Vagina (tissue), 2 donors: ENCODE data around the gene PTGR2. TPM values are rescaled to one million over a fixed set of nuclear protein-coding genes. Genes with fewer than 3 reads are reported as not detected.

ENCODE experiments used
- DNase-seq, 2 donors: peaks; one replicate each; pipeline ENCODE4 v3.0.0-alpha.2; 2017; ENCODE audit errors: extremely low spot score in 2 of 2
- H3K27ac ChIP-seq: fragments of 200-600 bp; sonication (generic); one replicate; pipeline ENCODE4 v1.5.1; 2019
- H3K27me3 ChIP-seq: fragments of 200-600 bp; sonication (generic); one replicate; pipeline ENCODE4 v1.5.1; 2019
- H3K36me3 ChIP-seq, 2 donors: fragments of 200-600 bp; sonication (generic); one replicate each; pipeline ENCODE4 v1.5.1; 2017 to 2019
- H3K4me1 ChIP-seq: fragments of 200-600 bp; sonication (generic); one replicate; pipeline ENCODE4 v1.5.1; 2019
- H3K4me3 ChIP-seq, 2 donors: fragments of 200-600 bp; sonication (generic); 1 replicate in 1 of 2; 2 replicates in 1 of 2; pipeline ENCODE4 v1.5.1; 2016 to 2019
- H3K9me3 ChIP-seq: fragments of 200-600 bp; sonication (generic); one replicate; pipeline ENCODE4 v1.5.1; 2019
- POLR2A ChIP-seq, 2 donors: fragments of 450-650 bp; IDR thresholded peaks; one replicate each; pipeline ENCODE4 v1.6.1; 2017; ENCODE audit warnings: antibody characterized with exemption in 2 of 2, mild to moderate bottlenecking in 2 of 2, moderate library complexity in 2 of 2
- POLR2AphosphoS5 ChIP-seq, 2 donors: sonication (generic); formaldehyde crosslinking; IDR thresholded peaks; one replicate each; pipeline ENCODE4 v1.9.0; 2017; ENCODE audit warnings: antibody characterized with exemption in 2 of 2, mild to moderate bottlenecking in 2 of 2, low read depth in 1 of 2; ENCODE audit not compliant: insufficient read depth in 1 of 2
- intact Hi-C: fragments of 100-400 bp; cut with DNase I; formaldehyde crosslinking; loops from one replicate; pipeline ENCODE4 v1.15.1; 2023
- total RNA-seq: library from RNA; depleted of rRNA; stranded (reverse); fragments of >200 nt; gene quantifications from one replicate; pipeline ENCODE4 v1.2.3, GENCODE V29; 2016
- TF ChIP-seq, protein P1 (sequence below), 3 experiments: fragments of 450-650 bp in 2 of 3; fragments of 200-600 bp in 1 of 3; sonication (generic) in 1 of 3; IDR thresholded peaks; one replicate each; pipeline ENCODE4 v1.5.1; 2017 to 2019; ENCODE audit warnings: antibody characterized with exemption in 3 of 3, mild to moderate bottlenecking in 2 of 3, moderate library complexity in 2 of 3

The PTGR2 gene
- total RNA-seq, 1 donor from 2014 or later = 5.6 TPM

DNA sequence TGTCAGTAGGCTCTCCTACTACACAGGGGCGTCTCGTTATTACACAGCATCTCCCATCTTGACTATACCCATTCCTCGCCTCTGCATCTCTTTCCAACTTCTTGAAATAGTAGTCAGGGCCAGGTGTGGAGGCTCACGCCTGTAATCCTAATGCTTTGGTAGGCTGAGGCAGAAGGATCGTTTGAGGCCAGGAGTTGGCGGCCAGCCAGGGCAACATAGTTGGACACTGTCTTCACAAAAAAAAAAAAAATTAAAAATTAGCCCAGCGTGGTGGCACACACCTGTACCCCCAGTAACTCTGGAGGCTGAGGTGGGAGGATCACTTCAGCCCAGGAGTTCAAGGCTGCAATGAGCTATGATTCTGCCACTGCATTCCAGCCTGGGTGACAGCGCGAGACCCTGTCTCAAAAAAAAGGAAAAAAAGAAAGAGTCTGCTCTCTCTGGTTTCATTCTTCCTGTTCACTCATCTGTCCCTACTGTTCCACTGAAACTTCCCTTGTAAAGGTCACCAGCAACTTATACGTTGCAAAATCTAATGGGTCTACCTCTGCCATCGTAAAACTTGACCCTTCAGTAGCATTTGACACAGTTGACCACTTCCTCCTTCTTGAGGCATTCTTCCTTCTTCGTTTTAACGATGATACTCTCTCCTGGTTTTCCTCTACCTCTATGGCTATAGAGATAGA lies 41.0 kb upstream of the PTGR2 start:
- intact Hi-C loops = no loop called here
- no peaks in the 10 kb centered on the region for H3K9me3 ChIP-seq
- TF ChIP-seq, protein P1, sequence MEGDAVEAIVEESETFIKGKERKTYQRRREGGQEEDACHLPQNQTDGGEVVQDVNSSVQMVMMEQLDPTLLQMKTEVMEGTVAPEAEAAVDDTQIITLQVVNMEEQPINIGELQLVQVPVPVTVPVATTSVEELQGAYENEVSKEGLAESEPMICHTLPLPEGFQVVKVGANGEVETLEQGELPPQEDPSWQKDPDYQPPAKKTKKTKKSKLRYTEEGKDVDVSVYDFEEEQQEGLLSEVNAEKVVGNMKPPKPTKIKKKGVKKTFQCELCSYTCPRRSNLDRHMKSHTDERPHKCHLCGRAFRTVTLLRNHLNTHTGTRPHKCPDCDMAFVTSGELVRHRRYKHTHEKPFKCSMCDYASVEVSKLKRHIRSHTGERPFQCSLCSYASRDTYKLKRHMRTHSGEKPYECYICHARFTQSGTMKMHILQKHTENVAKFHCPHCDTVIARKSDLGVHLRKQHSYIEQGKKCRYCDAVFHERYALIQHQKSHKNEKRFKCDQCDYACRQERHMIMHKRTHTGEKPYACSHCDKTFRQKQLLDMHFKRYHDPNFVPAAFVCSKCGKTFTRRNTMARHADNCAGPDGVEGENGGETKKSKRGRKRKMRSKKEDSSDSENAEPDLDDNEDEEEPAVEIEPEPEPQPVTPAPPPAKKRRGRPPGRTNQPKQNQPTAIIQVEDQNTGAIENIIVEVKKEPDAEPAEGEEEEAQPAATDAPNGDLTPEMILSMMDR (IDR thresholded peaks at IDR 0.05) = no peak
- TF ChIP-seq POLR2A (IDR thresholded peaks at IDR 0.05) = no peak
- no peak for TF ChIP-seq POLR2AphosphoS5 (IDR thresholded peaks at IDR 0.05; ENCODE audit: insufficient read depth in 1 of 2, low read depth in 1 of 2)
- no peaks in the 10 kb centered on the region for H3K27me3 ChIP-seq
- H3K4me3 ChIP-seq = no peak overlapping the region
- H3K36me3 ChIP-seq = no peaks in the 10 kb centered on the region
- DNase-seq = no peak
- H3K27ac ChIP-seq = no peak overlapping the region
- H3K4me1 ChIP-seq = no peaks in the 10 kb centered on the region

DNA sequence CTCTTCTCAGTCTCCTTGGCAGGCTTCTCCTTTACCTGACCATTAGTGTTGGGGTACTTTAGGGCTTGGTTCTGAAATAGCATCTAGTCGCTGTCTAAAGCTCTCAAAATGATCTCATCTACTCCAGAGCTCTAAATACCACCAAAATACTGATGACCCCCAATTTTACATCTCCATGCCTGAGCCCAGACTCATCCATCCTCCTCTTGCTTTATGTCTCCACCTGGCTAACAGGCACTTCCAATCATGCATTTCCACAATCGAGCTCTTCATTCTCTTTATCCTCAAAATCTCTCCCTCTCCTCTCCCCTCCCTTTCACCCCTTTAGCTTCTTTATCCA lies 40.5 kb upstream of the PTGR2 start:
- no peaks in the 10 kb centered on the region for H3K4me1 ChIP-seq
- intact Hi-C loops = no loop called here
- no peak for DNase-seq
- no peaks in the 10 kb centered on the region for H3K9me3 ChIP-seq
- no peak overlapping the region for H3K4me3 ChIP-seq
- no peak for TF ChIP-seq POLR2A (IDR thresholded peaks at IDR 0.05)
- TF ChIP-seq POLR2AphosphoS5 (IDR thresholded peaks at IDR 0.05; ENCODE audit: insufficient read depth in 1 of 2, low read depth in 1 of 2) = no peak
- TF ChIP-seq, protein P1 (IDR thresholded peaks at IDR 0.05) = no peak
- no peaks in the 10 kb centered on the region for H3K36me3 ChIP-seq
- no peaks in the 10 kb centered on the region for H3K27me3 ChIP-seq
- H3K27ac ChIP-seq = no peak overlapping the region

DNA sequence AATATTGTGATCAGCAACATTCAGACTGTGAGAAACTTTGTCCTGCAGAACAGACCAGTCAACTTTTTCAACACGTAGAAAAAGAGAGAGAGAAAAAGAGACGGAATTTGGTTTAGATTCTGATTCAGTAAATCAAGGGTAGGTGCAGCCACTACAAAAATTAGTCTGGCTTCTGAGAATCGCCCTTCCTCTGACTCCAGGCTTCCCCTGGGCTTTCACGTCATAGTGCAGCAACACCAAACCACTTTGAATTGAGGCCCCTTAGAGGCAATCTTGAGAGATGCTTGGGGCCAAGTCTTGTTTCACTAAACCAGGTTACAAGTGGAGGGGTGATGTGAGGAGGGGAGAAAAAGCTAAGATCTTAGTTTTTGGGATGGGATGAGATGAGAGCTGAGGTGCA lies 37.5 kb upstream of the PTGR2 start:
- intact Hi-C loops = no loop called here
- no peak overlapping the region for H3K4me3 ChIP-seq
- no peaks in the 10 kb centered on the region for H3K36me3 ChIP-seq
- H3K27me3 ChIP-seq = no peaks in the 10 kb centered on the region
- no peak overlapping the region for H3K27ac ChIP-seq
- TF ChIP-seq POLR2AphosphoS5 (IDR thresholded peaks at IDR 0.05; ENCODE audit: insufficient read depth in 1 of 2, low read depth in 1 of 2) = no peak
- TF ChIP-seq POLR2A (IDR thresholded peaks at IDR 0.05) = no peak
- TF ChIP-seq, protein P1 (IDR thresholded peaks at IDR 0.05) = no peak
- DNase-seq = no peak
- H3K9me3 ChIP-seq = no peaks in the 10 kb centered on the region
- H3K4me1 ChIP-seq = no peaks in the 10 kb centered on the region

DNA sequence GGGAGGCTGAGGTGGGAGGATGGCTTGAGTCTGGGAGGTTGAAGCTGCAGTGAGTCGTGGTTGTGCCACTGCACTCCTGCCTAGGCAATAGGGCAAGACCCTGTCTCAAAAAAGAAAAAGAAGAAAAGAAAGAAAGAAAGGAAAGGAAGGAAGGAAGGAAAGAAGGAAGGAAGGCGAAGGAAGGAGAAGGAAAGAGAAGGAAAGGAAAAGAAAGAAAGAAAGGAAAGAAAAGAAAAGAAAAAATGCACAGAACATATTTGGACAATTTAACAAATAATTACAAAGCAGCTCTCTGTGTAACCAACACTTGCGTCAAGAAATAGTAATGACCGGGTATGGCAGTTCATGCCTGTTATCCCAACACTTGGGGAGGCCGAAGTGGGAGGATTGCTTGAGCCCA lies 35.8 kb upstream of the PTGR2 start:
- Histone ChIP-seq H3K4me1 (no peaks in the 10 kb centered on the region), H3K27ac (no peak overlapping the region), H3K36me3 (no peaks in the 10 kb centered on the region), H3K27me3 (no peaks in the 10 kb centered on the region), H3K4me3 (no peak overlapping the region), H3K9me3 (no peaks in the 10 kb centered on the region)
- intact Hi-C loops = no loop called here
- no peak for TF ChIP-seq POLR2A (IDR thresholded peaks at IDR 0.05)
- TF ChIP-seq, protein P1 (IDR thresholded peaks at IDR 0.05) = no peak
- TF ChIP-seq POLR2AphosphoS5 (IDR thresholded peaks at IDR 0.05; ENCODE audit: insufficient read depth in 1 of 2, low read depth in 1 of 2) = no peak
- no peak for DNase-seq

DNA sequence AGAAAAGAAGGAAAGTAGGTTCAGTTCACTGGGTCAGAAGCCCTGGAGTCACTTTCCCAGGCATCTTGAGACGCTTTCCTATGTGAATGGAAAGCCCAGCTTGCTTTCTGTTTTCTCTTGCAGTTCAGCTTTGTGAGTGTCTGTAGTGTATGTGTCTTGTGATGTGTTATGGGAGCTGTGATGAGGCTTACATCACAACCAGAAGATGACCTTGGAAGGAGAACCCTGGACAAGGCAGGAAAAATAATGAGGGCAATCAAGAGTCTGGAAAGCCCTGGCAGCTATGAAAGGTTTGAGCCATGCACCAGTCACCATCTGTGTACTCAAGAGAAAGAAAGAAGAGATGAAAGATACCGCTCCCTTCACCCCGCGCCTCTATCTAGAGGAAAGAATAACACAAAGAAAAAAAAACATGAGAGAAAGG lies 35.2 kb upstream of the PTGR2 start:
- Histone ChIP-seq H3K9me3 (no peaks in the 10 kb centered on the region), H3K4me3 (no peak overlapping the region), H3K4me1 (no peaks in the 10 kb centered on the region), H3K36me3 (no peaks in the 10 kb centered on the region), H3K27me3 (no peaks in the 10 kb centered on the region), H3K27ac (no peak overlapping the region)
- intact Hi-C loops = no loop called here
- DNase-seq = no peak
- TF ChIP-seq, protein P1 (IDR thresholded peaks at IDR 0.05) = no peak
